ENCODE results near the gene ANK2.

The ANK2 gene

DNA sequence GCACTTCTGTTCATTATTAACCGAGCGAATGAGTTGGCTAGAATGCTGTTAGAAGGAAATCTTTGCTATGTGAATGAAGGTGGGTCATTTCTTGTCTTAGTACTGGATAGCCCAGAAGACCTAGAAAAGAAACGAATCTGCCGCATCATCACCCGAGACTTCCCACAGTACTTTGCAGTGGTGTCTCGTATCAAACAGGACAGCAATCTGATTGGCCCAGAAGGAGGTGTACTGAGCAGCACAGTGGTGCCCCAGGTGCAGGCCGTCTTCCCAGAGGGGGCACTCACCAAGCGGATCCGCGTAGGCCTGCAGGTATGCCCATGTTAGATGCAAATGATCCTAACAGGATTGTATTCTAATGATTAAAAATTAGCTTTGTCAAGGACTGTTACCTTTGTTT lies 286.3 kb downstream of the ANK2 start:
- no peaks in the 10 kb centered on the region for H3K79me2 ChIP-seq (ENCODE audit: insufficient read depth, low read length)
- no peaks in the 10 kb centered on the region for H3K9me2 ChIP-seq (replicated peaks; ENCODE audit: insufficient read depth, low read length)
- no peak overlapping the region for H3K9ac ChIP-seq (ENCODE audit: low read length)
- H3K4me3 ChIP-seq (ENCODE audit: insufficient read depth, low read length, poor library complexity, severe bottlenecking), result no peak overlapping the region
- no peaks in the 10 kb centered on the region for H3F3A ChIP-seq (ENCODE audit: insufficient read depth)
- no peak overlapping the region for H3K27ac ChIP-seq (ENCODE audit: low read depth, low read length)
- no peaks in the 10 kb centered on the region for H3K27me3 ChIP-seq (ENCODE audit: low read length)
- TF ChIP-seq EZH2phosphoT487 (conservative IDR thresholded peaks at IDR 0.05; ENCODE audit: low read length) (no peak), CTCF (IDR thresholded peaks at IDR 0.05; ENCODE audit: insufficient read depth, low read length, poor library complexity, severe bottlenecking) (no peak)
- H3K4me2 ChIP-seq (ENCODE audit: low read depth, low read length, poor library complexity, severe bottlenecking), result no peak overlapping the region
- H2AFZ ChIP-seq (ENCODE audit: low read depth, low read length, severe bottlenecking), result no peak overlapping the region
- H3K36me3 ChIP-seq (ENCODE audit: low read length), result no peaks in the 10 kb centered on the region
- H4K20me1 ChIP-seq (ENCODE audit: low read depth, low read length), result no peaks in the 10 kb centered on the region
- no peaks in the 10 kb centered on the region for H3K9me3 ChIP-seq (ENCODE audit: insufficient read depth, low read length)

DNA sequence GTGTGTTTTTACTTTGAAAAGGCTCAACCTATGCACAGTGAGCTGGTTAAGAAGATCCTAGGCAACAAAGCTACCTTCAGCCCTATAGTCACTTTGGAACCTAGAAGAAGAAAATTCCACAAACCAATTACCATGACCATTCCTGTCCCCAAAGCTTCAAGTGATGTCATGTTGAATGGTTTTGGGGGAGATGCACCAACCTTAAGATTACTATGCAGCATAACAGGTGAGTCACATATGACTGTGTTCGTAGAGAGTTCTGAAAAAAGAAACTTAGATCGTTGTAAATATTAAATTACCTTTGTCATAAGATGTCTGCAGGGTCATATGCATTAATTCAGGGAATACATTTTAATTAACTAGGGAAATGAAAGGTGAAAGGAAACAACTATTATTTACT lies 287.1 kb downstream of the ANK2 start:
- Histone ChIP-seq H3F3A (ENCODE audit: insufficient read depth) (no peaks in the 10 kb centered on the region), H3K9me3 (ENCODE audit: insufficient read depth, low read length) (no peaks in the 10 kb centered on the region), H3K9ac (ENCODE audit: low read length) (no peak overlapping the region), H3K9me2 (replicated peaks; ENCODE audit: insufficient read depth, low read length) (no peaks in the 10 kb centered on the region), H4K20me1 (ENCODE audit: low read depth, low read length) (no peaks in the 10 kb centered on the region), H3K4me3 (ENCODE audit: insufficient read depth, low read length, poor library complexity, severe bottlenecking) (no peak overlapping the region), H3K27ac (ENCODE audit: low read depth, low read length) (no peak overlapping the region), H2AFZ (ENCODE audit: low read depth, low read length, severe bottlenecking) (no peak overlapping the region), H3K36me3 (ENCODE audit: low read length) (no peaks in the 10 kb centered on the region), H3K4me2 (ENCODE audit: low read depth, low read length, poor library complexity, severe bottlenecking) (no peak overlapping the region), H3K79me2 (ENCODE audit: insufficient read depth, low read length) (no peaks in the 10 kb centered on the region), H3K27me3 (ENCODE audit: low read length) (no peaks in the 10 kb centered on the region)
- TF ChIP-seq EZH2phosphoT487 (conservative IDR thresholded peaks at IDR 0.05; ENCODE audit: low read length), result no peak
- TF ChIP-seq CTCF (IDR thresholded peaks at IDR 0.05; ENCODE audit: insufficient read depth, low read length, poor library complexity, severe bottlenecking), result no peak

DNA sequence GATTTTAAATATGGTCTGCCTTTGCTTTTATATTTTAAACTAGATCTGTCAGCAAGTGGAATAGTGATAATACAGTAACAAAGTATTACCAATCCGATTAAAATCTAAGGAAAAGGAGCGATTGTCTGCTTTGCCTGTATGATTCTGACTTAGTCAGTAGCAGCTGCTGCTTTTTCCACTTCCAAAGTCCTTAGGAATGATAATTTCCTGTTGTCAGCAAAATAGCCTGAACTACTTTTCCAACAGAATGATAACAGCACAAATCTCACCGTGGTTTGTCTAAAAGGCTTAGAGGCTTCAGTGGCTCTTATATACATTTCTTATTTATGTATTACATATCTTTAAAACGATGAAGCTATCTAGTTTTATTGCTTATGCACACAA lies 290.0 kb downstream of the ANK2 start:
- no peak overlapping the region for H3K9ac ChIP-seq (ENCODE audit: low read length)
- H3K27ac ChIP-seq (ENCODE audit: low read depth, low read length), result no peak overlapping the region
- H3K9me2 ChIP-seq (replicated peaks; ENCODE audit: insufficient read depth, low read length), result no peaks in the 10 kb centered on the region
- H3K9me3 ChIP-seq (ENCODE audit: insufficient read depth, low read length), result no peaks in the 10 kb centered on the region
- no peak overlapping the region for H3K4me3 ChIP-seq (ENCODE audit: insufficient read depth, low read length, poor library complexity, severe bottlenecking)
- no peaks in the 10 kb centered on the region for H3K79me2 ChIP-seq (ENCODE audit: insufficient read depth, low read length)
- H3F3A ChIP-seq (ENCODE audit: insufficient read depth), result no peaks in the 10 kb centered on the region
- H3K27me3 ChIP-seq (ENCODE audit: low read length), result no peaks in the 10 kb centered on the region
- TF ChIP-seq EZH2phosphoT487 (conservative IDR thresholded peaks at IDR 0.05; ENCODE audit: low read length), result no peak
- no peak for TF ChIP-seq CTCF (IDR thresholded peaks at IDR 0.05; ENCODE audit: insufficient read depth, low read length, poor library complexity, severe bottlenecking)
- no peaks in the 10 kb centered on the region for H3K36me3 ChIP-seq (ENCODE audit: low read length)
- no peaks in the 10 kb centered on the region for H4K20me1 ChIP-seq (ENCODE audit: low read depth, low read length)
- H2AFZ ChIP-seq (ENCODE audit: low read depth, low read length, severe bottlenecking), result no peak overlapping the region
- H3K4me2 ChIP-seq (ENCODE audit: low read depth, low read length, poor library complexity, severe bottlenecking), result no peak overlapping the region

- Histone ChIP-seq H3K4me2 (ENCODE audit: low read depth, low read length, poor library complexity, severe bottlenecking) (no peak overlapping the region), H3K36me3 (ENCODE audit: low read length) (no peaks in the 10 kb centered on the region), H3K27ac (ENCODE audit: low read depth, low read length) (no peak overlapping the region), H3F3A (ENCODE audit: insufficient read depth) (no peaks in the 10 kb centered on the region), H3K9ac (ENCODE audit: low read length) (no peak overlapping the region), H3K27me3 (ENCODE audit: low read length) (no peaks in the 10 kb centered on the region), H2AFZ (ENCODE audit: low read depth, low read length, severe bottlenecking) (no peak overlapping the region), H3K9me2 (replicated peaks; ENCODE audit: insufficient read depth, low read length) (no peaks in the 10 kb centered on the region), H3K4me3 (ENCODE audit: insufficient read depth, low read length, poor library complexity, severe bottlenecking) (no peak overlapping the region), H4K20me1 (ENCODE audit: low read depth, low read length) (no peaks in the 10 kb centered on the region), H3K9me3 (ENCODE audit: insufficient read depth, low read length) (no peaks in the 10 kb centered on the region), H3K79me2 (ENCODE audit: insufficient read depth, low read length) (no peaks in the 10 kb centered on the region)
- TF ChIP-seq EZH2phosphoT487 (conservative IDR thresholded peaks at IDR 0.05; ENCODE audit: low read length) (no peak), CTCF (IDR thresholded peaks at IDR 0.05; ENCODE audit: insufficient read depth, low read length, poor library complexity, severe bottlenecking) (no peak)
Observed at GRCh38 chr4:113344100-113344499, 294.6 kb downstream of the ANK2 start.

Measured in SU-DHL-6 (cell line).